NCI-H2029 treated with DMSO at 0.1 percent for 48 hours (cell line): ENCODE data around the gene SRSF1.
"Not testable (repeated sequence)": the region's sequence is repeated elsewhere in the genome, so short reads cannot be mapped to it uniquely, and the experiment has no call there.

ENCODE experiments used
- DNase-seq: peaks from one replicate; lab custom pipeline; 2025; lab: John Stamatoyannopoulos, UW

Gene SRSF1

DNA sequence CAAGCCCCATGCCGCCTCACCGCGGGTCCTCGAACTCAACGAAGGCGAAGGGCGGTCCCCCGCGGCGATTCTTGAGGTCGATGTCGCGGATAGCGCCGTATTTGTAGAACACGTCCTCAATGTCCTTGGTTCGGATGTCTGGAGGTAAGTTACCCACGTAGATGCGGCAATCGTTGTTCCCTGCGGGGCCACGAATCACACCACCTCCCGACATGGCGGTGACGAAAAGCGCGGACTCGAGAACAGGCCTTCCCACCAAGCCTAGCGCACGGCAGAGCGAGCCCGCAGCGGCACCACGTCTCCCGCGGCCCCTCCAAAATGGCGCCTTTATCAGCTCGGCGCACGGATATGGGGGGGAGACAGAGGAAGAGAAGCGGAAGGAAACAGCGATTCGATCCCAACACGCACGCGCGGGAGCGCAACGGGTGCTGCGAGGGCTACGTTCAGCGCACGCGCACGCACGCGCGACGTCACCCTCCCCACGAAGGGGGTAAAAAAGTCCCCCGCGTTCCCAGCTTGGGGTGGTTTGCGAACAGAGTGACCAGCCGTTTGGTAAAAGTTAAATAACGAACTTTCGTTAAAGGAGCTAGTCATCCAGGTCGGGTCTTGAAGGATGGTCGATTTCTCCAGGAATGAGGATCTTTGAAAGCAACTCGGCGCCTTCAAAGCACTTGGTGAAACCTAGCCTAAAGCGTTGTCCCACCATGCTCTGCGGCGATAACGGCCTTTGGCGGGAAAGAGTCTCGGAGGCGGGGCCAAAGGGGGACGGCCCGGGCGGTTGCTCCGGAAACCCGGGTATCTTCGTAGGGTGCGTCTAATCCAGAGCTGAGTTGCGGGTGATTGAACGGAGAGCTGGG, at the start of gene SRSF1:
Gene SRSF1, minus strand, starts transcription at position 323 of the 857 bp plus-strand sequence. Its CDS starts 109 bp downstream, at position 214.
- DNase-seq: peak; percentile 84

GRCh38 chr17:58056476-58056875, 49.4 kb upstream of the SRSF1 start:
- no peak for DNase-seq

DNA sequence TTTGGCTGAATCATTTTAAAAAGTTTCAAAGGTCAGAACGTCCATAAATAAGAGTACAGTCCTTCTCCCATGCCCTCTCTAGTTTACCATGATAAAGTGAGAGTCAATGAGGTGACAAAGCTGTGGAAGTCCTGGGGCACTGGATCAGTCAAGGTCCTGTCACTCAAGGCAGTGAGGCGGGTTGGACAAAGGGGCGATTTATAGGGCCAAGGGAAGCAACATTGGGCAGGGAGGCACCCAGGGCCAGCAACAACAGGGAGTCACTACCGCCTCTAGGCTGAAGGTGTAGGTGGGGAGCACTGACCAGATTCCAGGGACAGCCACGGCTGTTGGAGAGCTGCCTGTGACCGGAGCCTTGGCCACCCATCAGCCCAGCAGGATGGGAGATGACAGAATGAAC, 47.6 kb upstream of the SRSF1 start:
- no peak for DNase-seq

DNA sequence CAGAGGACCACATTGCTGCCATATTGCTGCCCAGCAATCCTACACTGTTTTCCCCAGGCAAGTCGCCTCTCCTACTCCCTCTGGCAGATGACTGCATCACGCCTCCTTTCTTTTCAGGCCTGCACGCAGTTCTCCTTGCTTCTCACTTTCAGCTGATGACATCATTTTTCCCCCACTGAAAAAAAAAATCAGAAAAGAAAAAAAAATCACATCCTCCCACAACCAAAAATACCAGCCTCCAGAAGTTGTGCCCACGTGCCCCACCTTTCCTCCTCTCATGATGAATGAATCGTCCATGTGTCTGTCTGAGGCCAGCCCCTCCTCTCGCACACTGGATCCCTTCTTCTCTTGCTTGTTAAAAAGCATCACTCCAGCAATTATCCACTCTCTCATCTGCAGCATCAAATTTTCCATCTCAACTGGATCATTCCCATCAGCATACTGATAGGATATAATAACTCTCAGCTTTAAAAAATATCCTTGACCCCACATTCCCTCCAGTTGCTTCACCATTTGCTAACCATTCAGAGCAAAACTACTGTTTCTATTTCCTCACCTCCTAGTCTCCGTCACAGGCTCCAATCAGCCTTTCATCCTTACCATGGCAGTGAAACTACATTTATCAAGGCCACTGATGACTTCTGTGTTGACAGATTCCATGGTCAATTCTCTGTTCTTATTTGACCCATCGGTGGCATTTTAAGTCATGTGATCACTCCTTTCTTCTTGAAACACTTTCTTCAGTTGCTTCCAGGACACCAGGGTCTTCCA, 46.1 kb upstream of the SRSF1 start:
- DNase-seq: no peak

DNA sequence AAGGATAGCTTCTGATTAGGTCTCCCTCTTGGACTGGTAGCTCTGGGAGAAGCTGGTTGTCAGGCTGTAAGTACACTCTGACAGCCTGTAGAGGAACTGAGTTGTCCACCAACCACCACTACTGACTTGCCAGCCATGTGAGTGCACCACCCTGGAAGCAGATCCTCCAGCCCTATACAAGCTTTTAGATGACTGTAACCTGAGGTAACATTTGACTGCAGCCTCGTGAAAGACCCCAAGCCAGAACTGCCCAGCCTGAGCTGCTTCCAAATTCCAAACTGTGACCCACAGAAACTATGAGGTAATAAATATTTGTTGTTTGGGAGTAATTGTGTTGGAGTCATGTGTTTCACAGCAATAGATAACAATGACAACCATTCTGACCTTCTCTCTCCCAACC, 45.4 kb upstream of the SRSF1 start:
- DNase-seq: no peak

DNA sequence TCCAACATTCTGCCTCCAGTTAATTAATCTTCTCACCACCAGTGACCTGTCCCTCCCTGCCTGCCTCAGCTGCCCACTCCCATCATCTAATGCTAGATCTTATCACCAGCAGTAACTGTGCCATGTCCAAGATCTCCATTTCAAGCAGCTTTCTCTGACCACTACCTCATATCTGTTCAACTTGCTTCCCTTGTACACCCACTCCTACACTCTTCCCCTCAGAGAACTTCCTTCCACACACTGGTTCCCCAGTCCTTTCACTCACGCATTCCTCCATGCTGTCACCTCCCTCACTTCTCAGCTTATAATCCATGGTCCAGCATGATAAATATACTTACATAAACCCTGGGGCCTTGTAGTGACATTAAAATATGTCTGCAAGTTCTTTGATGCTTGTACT, 44.4 kb upstream of the SRSF1 start:
- no peak for DNase-seq

DNA sequence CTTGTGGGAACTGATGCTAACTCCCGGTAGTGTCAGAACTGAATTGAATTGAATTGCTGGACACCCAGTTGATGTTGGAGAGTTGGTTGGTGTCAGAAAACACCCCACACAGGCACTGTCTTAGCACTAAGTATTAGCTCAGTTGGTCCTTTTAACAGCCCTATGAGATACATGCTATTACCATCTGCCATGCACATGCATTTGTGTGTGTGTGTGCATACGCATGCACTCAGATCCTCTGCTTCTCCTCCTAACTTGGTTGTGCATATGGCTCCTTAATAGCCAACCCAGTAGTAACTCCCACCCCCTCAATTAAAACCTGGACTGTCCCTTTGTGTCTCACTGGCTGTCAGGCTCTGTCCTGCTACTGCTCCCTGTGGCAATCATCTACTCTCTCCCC, 43.9 kb upstream of the SRSF1 start:
- DNase-seq: no peak

DNA sequence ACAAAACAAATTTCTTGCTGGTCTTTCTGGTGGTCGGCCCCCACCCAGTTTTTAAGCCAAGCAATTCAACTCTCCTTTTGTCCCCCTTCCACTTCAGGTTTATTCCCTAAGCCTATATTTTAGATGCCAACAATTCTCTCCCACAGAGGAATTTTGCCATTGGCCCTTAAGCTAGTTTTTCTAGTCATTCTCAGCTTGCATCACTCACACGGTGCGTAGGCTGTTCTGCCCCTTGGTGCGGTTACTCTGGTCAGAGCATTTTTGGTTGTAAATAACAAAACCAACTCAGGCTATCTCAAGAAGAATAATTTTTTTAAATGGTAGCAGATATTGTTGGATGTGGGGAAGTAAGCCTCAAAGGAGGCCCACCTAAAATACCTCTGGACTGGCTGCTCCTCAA, 42.5 kb upstream of the SRSF1 start:
- no peak for DNase-seq

DNA sequence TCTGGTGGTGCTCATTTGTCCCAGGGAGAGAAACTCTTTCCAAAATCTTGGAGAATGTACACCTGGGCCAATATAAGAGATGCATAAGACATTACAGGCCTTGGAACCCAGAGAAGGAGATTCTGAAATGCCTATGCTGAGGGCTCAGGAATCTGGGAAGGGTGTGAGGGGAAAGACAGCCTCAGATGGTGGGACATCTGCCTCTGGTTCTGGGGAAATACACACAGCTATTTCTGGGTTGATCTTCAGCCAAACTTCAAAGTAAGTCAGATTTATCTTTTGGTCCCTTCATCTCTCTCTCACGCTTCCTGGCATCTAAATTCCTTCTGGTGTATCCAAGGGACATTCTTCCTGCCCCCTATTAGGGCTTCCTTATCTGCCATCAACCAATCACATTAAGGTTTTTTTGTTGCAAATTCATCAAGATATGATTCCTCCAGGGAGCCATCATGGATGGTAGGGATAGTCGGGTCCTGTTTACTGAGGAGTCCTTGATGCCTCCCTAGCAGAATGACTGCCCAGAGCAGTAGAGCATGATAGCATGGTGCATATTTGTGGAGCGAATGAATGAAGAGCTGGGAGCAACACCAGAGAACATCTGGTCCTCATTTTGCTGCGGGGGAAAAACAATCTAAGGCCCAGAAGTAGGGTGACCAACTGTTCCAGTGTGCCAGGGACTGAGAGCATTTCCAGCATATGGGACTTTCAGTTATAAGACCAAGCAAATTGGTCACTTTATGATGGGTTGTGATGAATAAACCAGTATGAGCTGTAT, 40.5 kb upstream of the SRSF1 start:
- DNase-seq: no peak

- DNase-seq: no peak
Measured at GRCh38 chr17:58046239-58047094, 39.4 kb upstream of the SRSF1 start.

- not testable (repeated sequence) for DNase-seq
Measured at GRCh38 chr17:58044256-58044655, 37.2 kb upstream of the SRSF1 start.

DNA sequence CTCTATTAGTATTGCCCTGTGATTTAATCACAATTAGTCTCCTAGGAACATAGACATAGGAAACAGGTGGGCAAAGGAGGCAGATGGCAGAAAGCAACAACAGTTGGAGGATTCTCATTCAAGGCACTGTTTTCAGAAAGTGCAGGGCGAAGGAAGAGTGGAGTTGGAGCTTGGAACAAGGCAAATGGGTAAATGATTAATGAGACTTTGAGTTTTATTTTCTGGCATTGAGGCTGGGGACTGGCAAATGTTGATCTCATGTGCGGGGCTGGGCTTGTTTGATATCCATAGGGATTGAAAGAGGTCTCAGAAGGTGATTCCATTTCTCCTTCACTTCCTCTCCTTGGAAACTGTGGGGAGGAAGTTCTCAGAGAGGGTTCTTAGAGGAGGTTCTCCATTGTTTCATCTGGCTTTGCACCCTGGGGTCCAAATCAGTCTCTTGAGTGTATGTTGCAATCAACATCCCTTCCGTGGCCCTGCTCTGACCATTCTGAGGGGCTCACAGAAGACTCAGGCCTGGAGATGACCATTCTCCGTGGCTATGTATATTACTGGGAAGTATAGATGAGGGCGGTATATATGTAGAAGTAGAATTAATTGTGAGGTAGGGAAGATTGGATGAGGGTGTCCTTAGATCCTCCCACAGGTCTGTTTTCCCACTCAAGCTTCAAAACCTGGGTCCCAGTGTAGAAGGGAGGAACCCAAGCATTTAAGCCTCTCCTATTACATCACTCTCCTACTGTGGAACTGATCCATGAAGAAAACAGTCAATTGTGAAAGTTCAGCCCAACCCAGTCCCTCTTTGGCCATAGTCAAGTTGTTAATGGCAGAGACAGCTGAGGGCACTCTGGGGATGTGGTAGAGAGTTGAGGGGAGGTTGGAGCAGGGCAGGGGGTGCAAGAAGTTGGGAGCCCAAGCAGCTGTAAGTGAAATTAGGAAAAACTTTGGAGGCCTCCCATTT, 36.5 kb upstream of the SRSF1 start:
- DNase-seq: no peak

DNA sequence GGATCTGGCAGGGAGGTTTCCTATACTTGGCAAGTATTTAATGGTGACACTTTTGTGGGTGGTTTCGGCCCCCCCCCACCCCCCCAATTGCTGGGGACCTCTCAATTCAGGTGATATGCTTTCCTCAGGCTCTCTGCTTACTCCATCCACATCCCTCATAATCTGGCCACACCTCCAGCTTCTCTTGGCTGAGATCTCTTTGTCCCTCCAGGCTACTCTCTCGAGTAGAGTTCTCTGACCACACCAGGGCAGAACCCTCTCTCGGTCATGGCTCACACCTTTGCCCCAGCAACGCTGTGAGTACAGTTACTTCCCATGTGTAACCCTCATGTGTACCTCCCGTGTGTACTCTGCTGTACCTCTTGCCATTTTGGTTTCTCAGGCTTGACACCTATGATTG, 34.1 kb upstream of the SRSF1 start:
- DNase-seq: no peak

- no peak for DNase-seq
Measured at GRCh38 chr17:58040386-58040785, 33.3 kb upstream of the SRSF1 start.

DNA sequence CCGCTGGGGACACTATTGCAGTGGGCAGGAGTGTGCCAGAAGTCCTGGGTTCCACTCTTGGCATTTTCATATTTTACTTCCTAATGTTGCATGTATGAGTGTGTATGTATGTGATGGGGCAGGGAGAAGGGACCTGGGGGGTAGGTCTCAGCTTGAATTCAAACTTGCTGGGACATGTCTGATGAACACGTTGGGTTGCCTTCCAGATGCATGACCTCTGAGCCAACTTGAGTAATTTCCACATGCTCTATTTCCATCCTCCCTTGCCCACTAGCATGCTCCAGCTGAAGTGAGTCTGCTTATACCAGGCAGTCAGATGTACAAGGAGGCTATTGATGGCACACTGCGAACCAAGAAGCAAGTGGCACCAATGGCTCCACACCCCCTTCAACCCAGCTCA, 32.9 kb upstream of the SRSF1 start:
- no peak for DNase-seq

DNA sequence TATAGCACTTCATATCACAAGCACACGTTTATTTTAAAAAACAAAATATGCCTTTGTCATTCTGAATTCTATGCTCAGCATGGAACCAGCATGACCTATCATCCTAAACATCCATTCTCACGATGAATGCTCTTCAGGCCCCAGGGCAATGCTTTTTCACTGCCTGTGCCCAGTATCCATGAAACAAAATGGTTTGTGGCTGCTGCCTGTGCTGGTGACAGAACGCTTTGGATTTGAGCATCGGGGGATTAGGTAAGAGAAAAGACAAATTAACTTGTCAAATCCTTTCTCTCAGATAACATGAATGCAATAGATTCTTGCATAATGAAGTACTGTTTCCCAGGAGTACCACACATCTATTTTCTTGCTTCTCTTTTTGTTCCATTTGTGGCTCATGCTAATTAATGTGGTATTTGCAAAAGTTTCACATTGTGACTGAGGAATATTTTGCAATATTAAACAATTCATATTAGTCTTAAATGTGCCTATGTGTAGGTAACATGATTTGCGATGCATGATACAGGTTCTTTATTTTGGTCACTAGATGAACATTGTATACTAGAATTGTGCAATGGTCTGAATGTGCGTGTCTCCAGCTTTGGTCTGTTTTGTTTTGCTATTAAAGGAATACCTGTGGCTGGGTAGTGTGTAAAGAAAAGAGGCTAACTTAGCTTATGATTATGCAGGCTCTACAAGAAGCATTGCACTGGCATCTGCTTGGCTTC, 25.8 kb upstream of the SRSF1 start:
- no peak for DNase-seq

DNA sequence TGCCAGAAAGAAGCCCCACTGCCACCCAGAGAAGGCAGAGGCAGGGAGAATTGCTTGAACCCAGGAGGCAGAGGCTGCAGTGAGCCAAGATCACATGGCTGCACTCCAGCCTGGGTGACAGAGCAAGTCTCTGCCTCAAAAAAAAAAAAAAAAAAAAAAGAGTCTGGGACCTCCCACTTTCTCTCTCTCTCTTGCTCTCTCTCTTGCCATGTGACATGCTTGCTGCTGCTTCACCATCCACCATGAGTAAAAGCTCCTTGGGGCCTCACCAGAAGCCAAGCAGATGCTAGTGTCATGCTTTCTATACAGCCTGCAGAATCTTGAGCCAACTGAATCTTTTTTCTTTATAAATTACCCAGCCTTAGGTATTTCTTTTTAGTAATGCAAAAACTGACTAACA, 21.5 kb upstream of the SRSF1 start:
- DNase-seq: no peak

DNA sequence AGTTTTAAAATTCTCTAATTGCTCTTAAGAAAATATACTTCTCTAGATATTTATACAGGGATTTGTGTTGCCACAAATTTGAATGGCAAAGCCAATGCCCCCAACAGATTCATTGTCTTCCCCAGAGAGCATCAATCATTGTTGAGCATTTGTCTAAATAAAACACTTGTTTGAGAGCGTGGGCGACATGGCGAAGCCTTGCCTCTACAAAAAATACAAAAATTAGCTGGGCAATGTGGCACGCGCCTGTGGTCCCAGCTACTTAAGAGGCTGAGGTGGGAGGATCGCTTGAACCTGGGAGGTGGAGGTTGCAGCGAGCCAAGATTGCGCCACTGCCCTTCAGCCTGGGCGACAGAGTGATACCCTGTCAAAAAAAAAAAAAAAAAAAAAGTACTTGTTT, 13.4 kb upstream of the SRSF1 start:
- no peak for DNase-seq

- DNase-seq: no peak
Measured at GRCh38 chr17:58019521-58019920, 12.5 kb upstream of the SRSF1 start.

DNA sequence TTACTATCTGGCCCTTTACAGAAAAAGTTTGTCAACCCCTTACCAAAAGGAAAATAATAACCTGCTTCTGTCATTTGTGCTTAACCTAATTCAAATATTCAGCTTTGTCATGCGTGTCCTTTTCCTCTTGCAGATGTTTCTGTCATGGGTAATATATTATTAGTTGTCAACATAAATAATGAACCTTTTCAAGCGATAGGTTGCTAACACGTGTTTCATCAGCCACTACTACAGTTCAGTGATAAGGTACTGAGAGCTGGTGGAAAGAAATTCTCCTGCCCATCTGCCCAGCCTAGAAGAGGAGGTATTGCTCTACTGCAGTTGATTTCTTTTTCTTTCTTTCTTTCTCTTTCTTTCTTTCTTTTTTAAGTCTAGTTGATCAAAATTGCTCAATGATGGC, 12.0 kb upstream of the SRSF1 start:
- no peak for DNase-seq
